Psoas muscle (tissue), 8 donors: Measurements from ENCODE around the gene CCDC157. TPM values are rescaled to one million over a fixed set of nuclear protein-coding genes. Genes with fewer than 3 reads are reported as not detected.
A peak's percentile ranks its signal among the peaks of the same experiment; 100 is the strongest.

ENCODE experiments used
- ATAC-seq, 4 donors: fragments of 200-7000 bp; cut with Tn5 transposase; one replicate each; pipeline ENCODE4 v1.9.1; 2020; ENCODE audit warnings: moderate library complexity in 3 of 4, mild to moderate bottlenecking in 2 of 4
- DNase-seq, 2 donors: peaks; one replicate each; pipeline ENCODE4 v3.0.0-alpha.2; 2020
- H3K27ac ChIP-seq: fragments of 200-600 bp; one replicate; pipeline ENCODE4 v1.8.0; 2022
- H3K27me3 ChIP-seq, 3 donors: fragments of 200-600 bp in 1 of 3; one replicate each; pipeline versions ENCODE4 v1.6.1 to v1.8.0; 2013 to 2022; ENCODE audit warnings: low read length in 2 of 3, mild to moderate bottlenecking in 2 of 3, moderate library complexity in 1 of 3; ENCODE audit not compliant: insufficient read depth in 3 of 3
- H3K36me3 ChIP-seq, 2 donors: fragments of 200-600 bp in 1 of 2; one replicate each; pipeline versions ENCODE4 v1.6.1 to v1.8.0; 2013 to 2022; ENCODE audit warnings: low read depth in 1 of 2, mild to moderate bottlenecking in 1 of 2, moderate library complexity in 1 of 2; ENCODE audit not compliant: insufficient read depth in 1 of 2
- H3K4me1 ChIP-seq: fragments of 200-600 bp; one replicate; pipeline ENCODE4 v1.8.0; 2022
- H3K4me3 ChIP-seq: fragments of 200-600 bp; one replicate; pipeline ENCODE4 v1.8.0; 2022; ENCODE audit warnings: mild to moderate bottlenecking
- H3K9me3 ChIP-seq: fragments of 200-600 bp; one replicate; pipeline ENCODE4 v1.8.0; 2022
- CTCF ChIP-seq: fragments of 200-600 bp; IDR thresholded peaks from one replicate; pipeline ENCODE4 v1.8.0; 2022; ENCODE audit warnings: antibody characterized with exemption
- WGBS, 3 donors: extraction: QIAGEN DNeasy Blood & Tissue Kit; methylation state at CpG; one replicate each; pipeline versions ENCODE4 v1.1.6 to v1.1.7; 2013; 5-methylcytosine and 5-hydroxymethylcytosine counted together
- intact Hi-C, 2 donors: fragments of 100-400 bp; cut with DNase I; formaldehyde crosslinking; loops; one replicate each; pipeline versions ENCODE4 v1.11.0 to v1.14.2; 2022
- polyA plus RNA-seq, 3 donors: library from polyadenylated mRNA; stranded (reverse); fragments of 200-250 nt; gene quantifications; one replicate each; pipeline ENCODE4 v1.2.3, GENCODE V29; 2013
- total RNA-seq, 4 donors: library from RNA; stranded (reverse); fragmentation: NEBNext Ultra II Directional in 2 of 4; extraction: Animal tissue kit (Norgen Biotek cat#: 25700) in 2 of 4; gene quantifications; one replicate each; pipeline versions ENCODE4 v1.2.1 to v1.2.4, GENCODE V29; 2021 to 2023
- donor health status: healthy with polysubstance abuse.
- donor health status: DM: no; HTN: no; CAD: no; lungs with moderate emphysema.
- donor health status: Bipolar disorder and iron deficiency.
- donor health status: healthy.
- donor health status: DM: yes; HTN: yes; CAD: no.
- donor health status: DM: no; HTN: no; CAD: no.
- donor health status: DM: no; HTN: no; CAD: no.
- donor health status: DM: yes; HTN: yes; CAD: no.

CCDC157 gene
- total and polyA plus RNA-seq, 7 donors = 0.17 to 2.6 (median 0.88) TPM

GRCh38 chr22:30320021-30320556, 36.7 kb upstream of the CCDC157 start:
- peak in 1 of 2 donors; percentile 23 for DNase-seq
- H3K4me1 ChIP-seq = peaks cover 17% of the 10 kb centered on the region
- H3K27me3 ChIP-seq = no peaks in the 10 kb centered on the region
- no peaks in the 10 kb centered on the region for H3K9me3 ChIP-seq
- H3K4me3 ChIP-seq = no peak overlapping the region
- ATAC-seq = no peak
- H3K27ac ChIP-seq = no peak overlapping the region
- 84 to 99% (median 93%) methylated on average over 3 of the region's 3 CpGs for WGBS, 3 donors
- TF ChIP-seq CTCF = no peak
- H3K36me3 ChIP-seq = no peaks in the 10 kb centered on the region
- intact Hi-C loops = no loop called here

GRCh38 chr22:30321461-30321860, 35.3 kb upstream of the CCDC157 start:
- H3K27ac ChIP-seq = peak overlapping the region; percentile 9
- 64 to 66% (median 64%) methylated on average over 2 of the region's 2 CpGs for WGBS, 3 donors
- peaks cover 24% of the 10 kb centered on the region for H3K4me1 ChIP-seq
- H3K27me3 ChIP-seq = no peaks in the 10 kb centered on the region
- H3K4me3 ChIP-seq = no peak overlapping the region
- no peak for TF ChIP-seq CTCF
- intact Hi-C loops = no loop called here
- DNase-seq (peak in 1 of 2 donors; percentile 39), ATAC-seq (no peak)
- no peaks in the 10 kb centered on the region for H3K9me3 ChIP-seq
- H3K36me3 ChIP-seq = no peaks in the 10 kb centered on the region

GRCh38 chr22:30323246-30323645, 33.6 kb upstream of the CCDC157 start:
- TF ChIP-seq CTCF = no peak
- Histone ChIP-seq H3K36me3 (no peaks in the 10 kb centered on the region), H3K27me3 (no peaks in the 10 kb centered on the region)

GRCh38 chr22:30324014-30324730, 32.6 kb upstream of the CCDC157 start:
- H3K27ac ChIP-seq = peak overlapping the region; percentile 10
- peaks cover 30% of the 10 kb centered on the region for H3K4me1 ChIP-seq
- H3K9me3 ChIP-seq = no peaks in the 10 kb centered on the region
- no peak for TF ChIP-seq CTCF
- H3K4me3 ChIP-seq = peak overlapping the region; percentile 88
- intact Hi-C loops = no loop called here
- ATAC-seq (no peak), DNase-seq (peak in 1 of 2 donors; percentile 39)
- 63 to 74% (median 65%) methylated on average over 8 of the region's 8 CpGs for WGBS, 3 donors
- no peaks in the 10 kb centered on the region for H3K36me3 ChIP-seq
- H3K27me3 ChIP-seq = no peaks in the 10 kb centered on the region

More at GRCh38 chr22:30323246-30323645, 33.6 kb upstream of the CCDC157 start:
- H3K4me3 ChIP-seq = no peak overlapping the region
- ATAC-seq (no peak), DNase-seq (no peak)
- intact Hi-C loops = no loop called here
- H3K4me1 ChIP-seq = peaks cover 31% of the 10 kb centered on the region
- no peak overlapping the region for H3K27ac ChIP-seq
- WGBS, 3 donors = 94 to 100% (median 96%) methylated on average over 3 of the region's 3 CpGs
- H3K9me3 ChIP-seq = no peaks in the 10 kb centered on the region
